HEK293T (cell line): ENCODE results near the gene HNRNPF.

Experiments used
- ARNT ChIP-seq: fragments of 450-650 bp; IDR thresholded peaks from 2 replicates; pipeline ENCODE4 v1.6.1; 2017; ENCODE audit warnings: mild to moderate bottlenecking
- ELF4 ChIP-seq: fragments of 450-650 bp; IDR thresholded peaks from 2 replicates; pipeline ENCODE4 v1.6.1; 2017; ENCODE audit warnings: antibody characterized with exemption
- FOXK2 ChIP-seq: fragments of 450-650 bp; IDR thresholded peaks from 2 replicates; pipeline ENCODE4 v1.6.1; 2016; ENCODE audit warnings: mild to moderate bottlenecking
- FOXM1 ChIP-seq: fragments of 450-650 bp; IDR thresholded peaks from 2 replicates; pipeline ENCODE4 v1.6.1; 2017; ENCODE audit warnings: mild to moderate bottlenecking, borderline replicate concordance
- HDGF ChIP-seq: fragments of 450-650 bp; IDR thresholded peaks from 2 replicates; pipeline ENCODE4 v1.6.1; 2017; ENCODE audit warnings: antibody characterized with exemption, borderline replicate concordance
- L3MBTL2 ChIP-seq: fragments of 450-650 bp; conservative IDR thresholded peaks from 2 replicates; pipeline ENCODE4 v1.6.1; 2016; ENCODE audit warnings: mild to moderate bottlenecking
- LEF1 ChIP-seq: fragments of 450-650 bp; IDR thresholded peaks from 2 replicates; pipeline ENCODE4 v1.6.1; 2017; ENCODE audit warnings: mild to moderate bottlenecking, borderline replicate concordance
- NFRKB ChIP-seq: fragments of 450-650 bp; IDR thresholded peaks from 2 replicates; pipeline ENCODE4 v1.6.1; 2016; ENCODE audit warnings: mild to moderate bottlenecking, moderate library complexity
- PKNOX1 ChIP-seq: fragments of 450-650 bp; IDR thresholded peaks from 2 replicates; pipeline ENCODE4 v1.6.1; 2016
- SP1 ChIP-seq: fragments of 450-650 bp; IDR thresholded peaks from 2 replicates; pipeline ENCODE4 v1.6.1; 2017
- SUZ12 ChIP-seq: fragments of 450-650 bp; IDR thresholded peaks from 2 replicates; pipeline ENCODE4 v1.6.1; 2016; ENCODE audit warnings: mild to moderate bottlenecking
- TARDBP ChIP-seq: fragments of 450-650 bp; IDR thresholded peaks from 2 replicates; pipeline ENCODE4 v1.6.1; 2016
- ZNF384 ChIP-seq: fragments of 450-650 bp; IDR thresholded peaks from 2 replicates; pipeline ENCODE4 v1.6.1; 2016

- TF ChIP-seq SP1 (no peak), SUZ12 (no peak), ARNT (no peak), NFRKB (no peak), ELF4 (no peak), FOXM1 (no peak), HDGF (no peak), PKNOX1 (no peak), LEF1 (no peak), L3MBTL2 (no peak), FOXK2 (no peak), TARDBP (no peak), ZNF384 (no peak)
Observed at GRCh38 chr10:43424416-43424815, 15.4 kb upstream of the HNRNPF start.
